GM12875 (cell line): Measurements from ENCODE around the gene VPS26A.

Source experiments
- H3K4me3 ChIP-seq: one replicate; pipeline ENCODE4 v1.5.1; 2011; ENCODE audit warnings: low read depth, low read length, control low read depth
- CTCF ChIP-seq: IDR thresholded peaks from 2 replicates; pipeline ENCODE4 v1.5.1; 2011; ENCODE audit warnings: low read depth, mild to moderate bottlenecking, control low read depth, inconsistent platforms, low read length, moderate library complexity, borderline replicate concordance; ENCODE audit not compliant: insufficient read depth

Gene VPS26A

GRCh38 chr10:69218831-69219230 is 94.9 kb downstream of the VPS26A start:
- TF ChIP-seq CTCF: no peak
- H3K4me3 ChIP-seq: no peak overlapping the region

GRCh38 chr10:69220041-69220451 is 96.1 kb downstream of the VPS26A start, which contains the start of gene HKDC1:
Gene HKDC1, plus strand, starts transcription at chr10:69220332. Its CDS starts 104 bp downstream, at chr10:69220436.
- no peak for TF ChIP-seq CTCF
- no peak within 1 kb of the TSS for H3K4me3 ChIP-seq

GRCh38 chr10:69220507-69220906 is 96.5 kb downstream of the VPS26A start:
- no peak for TF ChIP-seq CTCF
- H3K4me3 ChIP-seq: no peak overlapping the region
